GM12891 (cell line): ENCODE results near the gene C1GALT1C1L.

Source experiments
- POLR2A ChIP-seq: IDR thresholded peaks from 2 replicates; pipeline ENCODE4 v1.6.1; 2011; ENCODE audit warnings: low read depth, low read length, control low read depth
- POLR2AphosphoS5 ChIP-seq: IDR thresholded peaks from 2 replicates; pipeline ENCODE4 v1.6.1; 2011; ENCODE audit warnings: low read depth, low read length, control low read depth
- TAF1 ChIP-seq: IDR thresholded peaks from 2 replicates; pipeline ENCODE4 v1.6.1; 2011; ENCODE audit warnings: low read depth, low read length, control low read depth

- TF ChIP-seq POLR2A (no peak), POLR2AphosphoS5 (no peak), TAF1 (no peak)
These were observed 24.9 kb upstream of the C1GALT1C1L start for GRCh38 chr2:43701111-43701510.
